GM23338 (cell line): ENCODE results near the gene TSPAN7. TPM values are rescaled to one million over a fixed set of nuclear protein-coding genes. Genes with fewer than 3 reads are reported as not detected.

Experiments
- ATAC-seq: fragments of 200-7000 bp; cut with Tn5 transposase; 3 replicates; pipeline ENCODE4 v1.9.1; 2020
- DNase-seq: peaks from one replicate; pipeline ENCODE4 v3.0.0-alpha.2; 2015; ENCODE audit warnings: low spot score
- H2AFZ ChIP-seq: fragments of 200-600 bp; sonication (generic); 2 replicates; pipeline ENCODE4 v1.8.0; 2016; ENCODE audit warnings: antibody characterized with exemption, mild to moderate bottlenecking, moderate library complexity
- H3F3A ChIP-seq: fragments of 200-600 bp; sonication (generic); replicated peaks from 2 replicates; pipeline ENCODE4 v1.8.0; 2017; ENCODE audit warnings: antibody characterized with exemption, mixed run types, low read depth
- H3K27ac ChIP-seq: fragments of 200-600 bp; sonication (generic); 2 replicates; pipeline ENCODE4 v1.6.1; 2016; ENCODE audit warnings: low read depth
- H3K27me3 ChIP-seq: fragments of 200-600 bp; sonication (generic); 2 replicates; pipeline ENCODE4 v1.8.0; 2016; ENCODE audit warnings: mild to moderate bottlenecking, mixed run types, moderate library complexity; ENCODE audit not compliant: insufficient read depth
- H3K36me3 ChIP-seq: fragments of 200-600 bp; sonication (generic); 2 replicates; pipeline ENCODE4 v1.8.0; 2016; ENCODE audit warnings: mild to moderate bottlenecking; ENCODE audit not compliant: insufficient read depth
- H3K4me1 ChIP-seq: fragments of 200-600 bp; sonication (generic); 2 replicates; pipeline ENCODE4 v1.8.0; 2016; ENCODE audit warnings: mild to moderate bottlenecking, moderate library complexity; ENCODE audit not compliant: insufficient read depth
- H3K4me2 ChIP-seq: fragments of 200-600 bp; sonication (generic); 2 replicates; pipeline ENCODE4 v1.7.1; 2017; ENCODE audit warnings: mixed run types
- H3K4me3 ChIP-seq: fragments of 200-600 bp; sonication (generic); 2 replicates; pipeline ENCODE4 v1.6.1; 2016; ENCODE audit warnings: mixed run types
- H3K79me2 ChIP-seq: fragments of 200-600 bp; sonication (generic); replicated peaks from 2 replicates; pipeline ENCODE4 v1.8.0; 2017; ENCODE audit warnings: mild to moderate bottlenecking; ENCODE audit not compliant: insufficient read depth
- H3K9me2 ChIP-seq: fragments of 200-600 bp; sonication (generic); 2 replicates; pipeline ENCODE4 v1.8.0; 2017; ENCODE audit not compliant: insufficient read depth
- H4K20me1 ChIP-seq: fragments of 200-600 bp; sonication (generic); replicated peaks from 2 replicates; pipeline ENCODE4 v1.8.0; 2017; ENCODE audit warnings: mild to moderate bottlenecking; ENCODE audit not compliant: insufficient read depth
- H3K27ac Mint-ChIP-seq: 2 replicates; pipeline ENCODE4 v1.8.0; 2020; ENCODE audit warnings: inconsistent platforms, mild to moderate bottlenecking, moderate library complexity, mixed read lengths
- H3K27me3 Mint-ChIP-seq: 3 replicates; pipeline ENCODE4 v1.8.0; 2022; ENCODE audit warnings: low read depth, mild to moderate bottlenecking, moderate library complexity, mixed read lengths, inconsistent platforms; ENCODE audit not compliant: insufficient read depth, poor library complexity
- H3K36me3 Mint-ChIP-seq: 3 replicates; pipeline ENCODE4 v1.8.0; 2021; ENCODE audit warnings: low read depth, mild to moderate bottlenecking, inconsistent platforms, moderate library complexity, mixed read lengths
- H3K4me1 Mint-ChIP-seq: 3 replicates; pipeline ENCODE4 v1.8.0; 2020; ENCODE audit warnings: mild to moderate bottlenecking, inconsistent platforms, mixed read lengths
- H3K4me3 Mint-ChIP-seq: 3 replicates; pipeline ENCODE4 v1.8.0; 2021; ENCODE audit warnings: moderate library complexity, mild to moderate bottlenecking, inconsistent platforms, mixed read lengths
- H3K9me3 Mint-ChIP-seq: 3 replicates; pipeline ENCODE4 v1.8.0; 2020; ENCODE audit warnings: moderate library complexity, mild to moderate bottlenecking, inconsistent platforms, mixed read lengths
- ETS1 ChIP-seq: IDR thresholded peaks from 2 replicates; pipeline ENCODE4 v1.6.1; 2016; ENCODE audit warnings: antibody characterized with exemption
- EZH2 ChIP-seq: fragments of 200-600 bp; sonication (generic); IDR thresholded peaks from one replicate; pipeline ENCODE4 v1.8.0; 2017; ENCODE audit warnings: antibody characterized with exemption, mild to moderate bottlenecking, low read depth; ENCODE audit not compliant: unreplicated experiment
- EZH2phosphoT487 ChIP-seq: fragments of 200-600 bp; sonication (generic); IDR thresholded peaks from one replicate; pipeline ENCODE4 v1.8.1; 2018; ENCODE audit warnings: antibody characterized with exemption; ENCODE audit not compliant: unreplicated experiment
- JUNB ChIP-seq: IDR thresholded peaks from one replicate; pipeline ENCODE4 v1.6.1; 2016; ENCODE audit warnings: antibody characterized with exemption; ENCODE audit not compliant: unreplicated experiment
- NANOG ChIP-seq: IDR thresholded peaks from 2 replicates; pipeline ENCODE4 v1.6.1; 2016; ENCODE audit warnings: antibody characterized with exemption, borderline replicate concordance
- REST ChIP-seq: IDR thresholded peaks from one replicate; pipeline ENCODE4 v1.6.1; 2018; ENCODE audit warnings: antibody characterized with exemption; ENCODE audit not compliant: unreplicated experiment
- ZNF114 ChIP-seq: fragments of 250-450 bp; sonication (Bioruptor Pico); IDR thresholded peaks from 2 replicates; pipeline ENCODE4 v1.5.0; 2020; ENCODE audit warnings: mild to moderate bottlenecking, moderate library complexity
- ZNF331 ChIP-seq: fragments of 250-450 bp; sonication (Bioruptor Pico); IDR thresholded peaks from 2 replicates; pipeline ENCODE4 v1.5.0; 2020; ENCODE audit warnings: low read depth, mild to moderate bottlenecking, moderate library complexity
- ZNF462 ChIP-seq: fragments of 250-450 bp; sonication (Bioruptor Pico); IDR thresholded peaks from 2 replicates; pipeline ENCODE4 v1.5.0; 2020; ENCODE audit warnings: mild to moderate bottlenecking, moderate library complexity
- polyA plus RNA-seq: library from polyadenylated mRNA; unstranded; fragments of >200 nt; fragmentation: Nextera tagmentation; extraction: Ambion mirVana; gene quantifications from 2 replicates; pipeline ENCODE4 v1.2.1, GENCODE V29; 2016
- total RNA-seq: library from RNA; depleted of rRNA; stranded (reverse); fragments of >200 nt; shearing (Covaris generic); gene quantifications from 2 replicates; pipeline ENCODE4 v1.2.3, GENCODE V29; 2014
- TF ChIP-seq, protein P1 (sequence below), 2 experiments: fragments of 200-600 bp in 1 of 2; sonication (generic) in 1 of 2; conservative IDR thresholded peaks; 2 replicates each; pipeline versions ENCODE4 v1.5.1 to v1.6.1; 2016 to 2017; ENCODE audit warnings: antibody characterized with exemption in 2 of 2, low read depth in 2 of 2, mild to moderate bottlenecking in 2 of 2, moderate library complexity in 1 of 2

The TSPAN7 gene
- total and polyA plus RNA-seq, 2 experiments from 2014 or later = 7.2 to 11.5 TPM

DNA sequence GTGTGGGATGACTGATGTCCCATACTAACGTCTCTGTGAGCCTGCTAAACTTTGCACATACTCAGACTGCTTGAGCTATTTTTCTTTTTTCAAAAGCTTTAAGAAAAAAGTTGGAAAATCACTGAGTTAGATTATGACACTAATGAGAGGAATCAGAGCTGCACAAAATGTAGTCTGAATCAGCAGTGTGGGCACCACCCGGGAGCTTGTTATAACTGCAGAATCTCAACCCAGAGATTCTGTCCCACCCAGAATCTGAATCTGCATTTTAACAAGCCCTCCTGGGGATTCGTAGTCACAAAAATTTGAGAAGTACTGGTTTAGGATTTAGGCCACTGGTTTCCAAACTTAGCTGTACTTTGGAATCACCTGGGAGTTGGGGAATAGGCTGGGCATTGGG is 137.8 kb downstream of the TSPAN7 start (continued):
- TF ChIP-seq ETS1 (no peak), JUNB (no peak), EZH2 (no peak), ZNF331 (no peak)
- TF ChIP-seq, protein P1, sequence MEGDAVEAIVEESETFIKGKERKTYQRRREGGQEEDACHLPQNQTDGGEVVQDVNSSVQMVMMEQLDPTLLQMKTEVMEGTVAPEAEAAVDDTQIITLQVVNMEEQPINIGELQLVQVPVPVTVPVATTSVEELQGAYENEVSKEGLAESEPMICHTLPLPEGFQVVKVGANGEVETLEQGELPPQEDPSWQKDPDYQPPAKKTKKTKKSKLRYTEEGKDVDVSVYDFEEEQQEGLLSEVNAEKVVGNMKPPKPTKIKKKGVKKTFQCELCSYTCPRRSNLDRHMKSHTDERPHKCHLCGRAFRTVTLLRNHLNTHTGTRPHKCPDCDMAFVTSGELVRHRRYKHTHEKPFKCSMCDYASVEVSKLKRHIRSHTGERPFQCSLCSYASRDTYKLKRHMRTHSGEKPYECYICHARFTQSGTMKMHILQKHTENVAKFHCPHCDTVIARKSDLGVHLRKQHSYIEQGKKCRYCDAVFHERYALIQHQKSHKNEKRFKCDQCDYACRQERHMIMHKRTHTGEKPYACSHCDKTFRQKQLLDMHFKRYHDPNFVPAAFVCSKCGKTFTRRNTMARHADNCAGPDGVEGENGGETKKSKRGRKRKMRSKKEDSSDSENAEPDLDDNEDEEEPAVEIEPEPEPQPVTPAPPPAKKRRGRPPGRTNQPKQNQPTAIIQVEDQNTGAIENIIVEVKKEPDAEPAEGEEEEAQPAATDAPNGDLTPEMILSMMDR (conservative IDR thresholded peaks at IDR 0.05; ENCODE audit: low read depth in 2 of 2) = no peak

DNA sequence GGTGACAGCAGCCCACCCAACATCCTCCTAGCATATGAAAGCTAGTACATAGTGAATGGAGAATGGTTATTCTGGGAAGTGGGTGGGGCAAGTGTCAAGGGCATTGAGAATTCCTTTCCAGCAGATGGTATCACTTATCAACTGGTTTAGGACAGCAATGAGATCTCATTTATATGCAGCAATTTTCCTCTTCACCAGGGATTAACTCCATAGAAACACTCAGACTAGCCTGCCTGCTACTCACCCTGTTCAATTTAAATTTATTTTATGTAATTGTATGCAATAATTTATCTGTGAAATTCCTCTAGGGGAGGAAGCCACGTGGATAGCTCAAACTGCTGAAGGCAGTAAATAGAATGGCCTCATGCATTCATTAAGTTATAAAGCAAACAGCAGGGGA is 138.4 kb downstream of the TSPAN7 start:
- H3K27me3 ChIP-seq = no peaks in the 10 kb centered on the region
- no peak overlapping the region for H3K27ac Mint-ChIP-seq
- no peak overlapping the region for H3K4me3 ChIP-seq
- no peak overlapping the region for H3K4me3 Mint-ChIP-seq
- H3K36me3 ChIP-seq = no peaks in the 10 kb centered on the region
- H3F3A ChIP-seq = no peaks in the 10 kb centered on the region
- no peak overlapping the region for H3K4me2 ChIP-seq
- H4K20me1 ChIP-seq = no peaks in the 10 kb centered on the region
- no peaks in the 10 kb centered on the region for H3K79me2 ChIP-seq
- ATAC-seq (no peak), DNase-seq (no peak)
- no peaks in the 10 kb centered on the region for H3K9me3 Mint-ChIP-seq
- peaks cover 5% of the 10 kb centered on the region for H3K4me1 ChIP-seq
- TF ChIP-seq EZH2phosphoT487 = no peak
- TF ChIP-seq ZNF462 (CRISPR knock-in tag) = no peak
- TF ChIP-seq ETS1 = no peak
- TF ChIP-seq ZNF331 = no peak
- TF ChIP-seq JUNB = no peak
- TF ChIP-seq REST = no peak
- TF ChIP-seq NANOG = no peak
- TF ChIP-seq ZNF114 = no peak
- no peak for TF ChIP-seq EZH2
- H3K9me2 ChIP-seq = no peaks in the 10 kb centered on the region
- H3K27ac ChIP-seq = no peak overlapping the region
- H2AFZ ChIP-seq = no peak overlapping the region
- H3K27me3 Mint-ChIP-seq = no peaks in the 10 kb centered on the region
- peaks cover 7% of the 10 kb centered on the region; the same call in 2 of the 3 replicates for H3K4me1 Mint-ChIP-seq
- no peaks in the 10 kb centered on the region for H3K36me3 Mint-ChIP-seq
